GM12864 (cell line): ENCODE data around the gene SERPINA9.

Source experiments
- DNase-seq: peaks from one replicate; pipeline ENCODE4 v3.0.0-alpha.2; 2011; ENCODE audit warnings: low read depth
- H3K4me3 ChIP-seq: 2 replicates; pipeline ENCODE4 v1.5.1; 2011; ENCODE audit warnings: mild to moderate bottlenecking, low read depth, low read length, control low read depth
- TF ChIP-seq, protein P1 (sequence below): IDR thresholded peaks from 2 replicates; pipeline ENCODE4 v1.5.1; 2011; ENCODE audit warnings: low read depth, mild to moderate bottlenecking, moderate library complexity, low read length, control low read depth, inconsistent platforms; ENCODE audit errors: missing control alignments

The SERPINA9 gene

DNA sequence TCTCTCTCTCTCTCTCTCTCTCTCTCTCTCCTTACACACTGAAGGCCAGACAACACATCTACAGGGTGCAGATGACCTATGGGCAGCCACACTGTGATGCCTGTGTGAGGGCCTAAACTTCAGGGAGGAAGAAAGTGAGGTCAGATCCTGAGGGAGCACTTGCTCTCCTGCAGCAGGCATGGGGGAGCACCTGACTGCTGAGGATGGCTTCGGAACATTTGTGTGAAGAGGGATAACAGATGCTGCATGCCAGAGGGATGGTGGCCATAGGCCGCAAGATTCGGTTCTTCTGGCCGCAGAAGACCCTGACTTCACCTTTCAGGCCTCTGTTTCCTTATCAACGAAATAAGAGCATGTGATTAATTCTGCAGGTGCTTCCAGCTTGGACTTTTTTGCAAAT is 11.7 kb downstream of the SERPINA9 start:
- TF ChIP-seq, protein P1, sequence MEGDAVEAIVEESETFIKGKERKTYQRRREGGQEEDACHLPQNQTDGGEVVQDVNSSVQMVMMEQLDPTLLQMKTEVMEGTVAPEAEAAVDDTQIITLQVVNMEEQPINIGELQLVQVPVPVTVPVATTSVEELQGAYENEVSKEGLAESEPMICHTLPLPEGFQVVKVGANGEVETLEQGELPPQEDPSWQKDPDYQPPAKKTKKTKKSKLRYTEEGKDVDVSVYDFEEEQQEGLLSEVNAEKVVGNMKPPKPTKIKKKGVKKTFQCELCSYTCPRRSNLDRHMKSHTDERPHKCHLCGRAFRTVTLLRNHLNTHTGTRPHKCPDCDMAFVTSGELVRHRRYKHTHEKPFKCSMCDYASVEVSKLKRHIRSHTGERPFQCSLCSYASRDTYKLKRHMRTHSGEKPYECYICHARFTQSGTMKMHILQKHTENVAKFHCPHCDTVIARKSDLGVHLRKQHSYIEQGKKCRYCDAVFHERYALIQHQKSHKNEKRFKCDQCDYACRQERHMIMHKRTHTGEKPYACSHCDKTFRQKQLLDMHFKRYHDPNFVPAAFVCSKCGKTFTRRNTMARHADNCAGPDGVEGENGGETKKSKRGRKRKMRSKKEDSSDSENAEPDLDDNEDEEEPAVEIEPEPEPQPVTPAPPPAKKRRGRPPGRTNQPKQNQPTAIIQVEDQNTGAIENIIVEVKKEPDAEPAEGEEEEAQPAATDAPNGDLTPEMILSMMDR: no peak
- H3K4me3 ChIP-seq: no peak overlapping the region
- no peak for DNase-seq

DNA sequence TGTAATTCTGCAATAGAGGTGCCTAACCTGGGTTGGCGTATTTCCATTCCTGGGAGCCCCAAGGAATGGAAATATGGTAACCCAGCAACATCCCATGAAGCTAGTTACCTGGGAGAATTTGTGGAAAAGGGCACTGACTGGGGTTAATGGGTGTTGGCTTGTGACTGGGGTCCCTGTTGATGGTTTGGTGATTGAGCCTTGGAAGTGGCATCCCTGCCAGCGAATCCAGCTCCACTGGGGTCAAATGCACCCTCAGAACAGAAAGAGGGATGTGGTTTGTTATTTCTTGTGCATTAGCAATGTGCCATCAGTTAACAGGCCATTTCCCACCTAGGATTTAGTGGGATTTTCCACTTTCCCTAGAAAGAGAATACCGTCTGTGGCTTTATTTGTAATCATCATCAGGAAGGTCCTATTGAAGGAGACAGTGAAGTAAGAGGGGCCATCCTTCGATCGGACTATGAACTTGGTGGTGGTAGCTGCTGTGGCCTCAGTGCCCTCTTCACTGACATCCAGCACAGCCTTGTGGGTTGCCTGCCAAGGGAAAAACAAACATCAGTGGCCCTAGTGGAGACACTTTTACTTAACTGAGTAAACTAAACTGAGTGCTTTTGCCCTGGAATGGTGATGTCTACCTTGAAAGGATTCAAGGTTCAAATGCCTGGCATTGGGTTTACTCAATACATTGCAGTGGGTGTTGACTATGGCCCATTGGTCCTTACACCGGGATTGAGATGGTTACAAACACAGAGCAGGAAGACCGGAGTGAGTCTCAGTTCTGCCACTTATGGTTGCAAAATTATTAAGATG is 13.0 kb downstream of the SERPINA9 start:
- H3K4me3 ChIP-seq: no peak overlapping the region
- TF ChIP-seq, protein P1: no peak
- no peak for DNase-seq

DNA sequence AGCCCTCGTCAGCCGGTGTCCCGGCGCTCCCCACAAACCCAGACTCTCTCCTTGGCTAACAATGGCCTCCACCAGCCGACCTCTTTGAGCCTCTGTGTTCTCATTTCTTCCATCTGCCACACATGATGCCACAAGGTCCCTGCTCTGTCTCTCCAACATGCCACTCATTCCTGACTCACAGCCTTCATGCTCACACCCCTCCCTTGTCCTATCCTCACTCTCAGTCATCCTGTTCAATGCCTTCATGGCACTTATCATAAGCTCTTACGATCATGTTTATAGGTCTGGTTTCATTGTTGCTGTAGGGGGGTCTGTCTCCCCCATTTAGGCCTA is 13.8 kb downstream of the SERPINA9 start:
- no peak overlapping the region for H3K4me3 ChIP-seq
- DNase-seq: no peak
- TF ChIP-seq, protein P1: no peak

DNA sequence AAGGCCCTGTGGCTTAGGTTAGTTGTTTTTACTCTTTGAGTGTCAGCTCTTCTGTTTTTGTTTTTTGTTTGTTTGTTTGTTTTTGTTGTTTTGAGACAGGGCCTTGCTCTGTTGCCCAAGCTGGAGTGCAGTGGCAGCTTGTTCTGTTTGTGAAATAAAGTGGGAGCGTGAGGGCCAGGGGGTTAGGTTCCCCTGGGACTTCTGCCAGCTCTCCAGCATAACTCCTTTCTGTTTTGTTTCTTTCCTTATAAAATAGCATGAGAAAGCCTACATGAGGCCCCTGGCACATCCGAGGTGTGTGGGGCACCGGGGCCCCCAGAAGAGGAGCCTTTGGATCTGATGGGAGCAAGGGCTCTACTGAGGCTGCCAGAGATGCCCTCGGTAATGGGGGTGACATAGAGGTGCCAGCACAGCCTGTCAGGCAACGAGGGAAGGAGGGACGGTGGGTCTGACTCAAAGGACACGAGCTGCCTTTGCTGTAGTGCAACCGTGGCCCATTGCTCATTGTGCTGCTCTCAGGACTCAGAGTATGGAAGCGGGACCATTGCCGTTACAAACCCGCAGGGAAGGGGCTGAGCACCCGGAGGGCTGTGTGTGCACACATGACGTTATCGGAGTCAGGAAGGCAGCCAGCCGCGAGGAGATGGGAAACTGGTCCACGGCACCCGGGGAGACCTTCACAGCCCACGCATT is 14.3 kb downstream of the SERPINA9 start:
- TF ChIP-seq, protein P1: no peak
- H3K4me3 ChIP-seq: no peak overlapping the region
- DNase-seq: no peak

DNA sequence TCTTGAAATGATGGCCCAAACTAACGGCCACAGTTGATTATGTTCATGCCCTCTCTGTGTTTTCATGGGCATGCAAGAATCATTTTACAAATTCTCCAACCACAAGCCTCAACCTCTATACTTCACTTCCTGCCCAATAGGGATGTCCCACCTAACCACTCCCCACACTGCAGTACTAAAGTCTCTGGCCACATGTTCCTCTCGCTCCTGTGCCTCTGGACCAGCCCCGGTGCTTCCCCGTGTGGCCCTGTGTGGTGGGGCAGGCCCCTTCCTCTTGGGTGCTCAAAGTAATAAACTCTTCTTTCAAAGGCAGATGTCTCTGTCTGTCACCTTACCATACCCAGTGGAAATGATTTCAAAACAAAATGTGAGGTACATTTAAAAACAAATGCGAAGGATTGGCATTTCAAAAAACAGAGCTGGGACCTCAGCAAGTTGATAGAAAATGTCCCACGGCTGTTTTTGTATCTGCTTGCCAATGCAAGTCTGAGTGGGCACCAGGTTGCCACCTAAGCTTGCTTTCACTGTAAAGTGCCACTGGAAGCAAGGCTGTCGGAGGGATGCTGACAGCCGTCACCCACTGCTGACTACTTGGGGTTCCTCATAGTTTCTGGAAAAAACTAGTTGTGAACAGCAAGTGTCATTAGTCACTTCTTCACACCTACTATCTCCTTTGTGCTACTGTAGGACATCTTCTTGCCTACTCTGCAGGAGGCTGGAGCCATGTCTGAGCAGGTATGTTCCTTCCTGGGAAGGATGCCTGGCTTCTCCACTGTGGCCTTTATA is 15.2 kb downstream of the SERPINA9 start:
- TF ChIP-seq, protein P1: no peak
- DNase-seq: no peak
- H3K4me3 ChIP-seq: no peak overlapping the region

DNA sequence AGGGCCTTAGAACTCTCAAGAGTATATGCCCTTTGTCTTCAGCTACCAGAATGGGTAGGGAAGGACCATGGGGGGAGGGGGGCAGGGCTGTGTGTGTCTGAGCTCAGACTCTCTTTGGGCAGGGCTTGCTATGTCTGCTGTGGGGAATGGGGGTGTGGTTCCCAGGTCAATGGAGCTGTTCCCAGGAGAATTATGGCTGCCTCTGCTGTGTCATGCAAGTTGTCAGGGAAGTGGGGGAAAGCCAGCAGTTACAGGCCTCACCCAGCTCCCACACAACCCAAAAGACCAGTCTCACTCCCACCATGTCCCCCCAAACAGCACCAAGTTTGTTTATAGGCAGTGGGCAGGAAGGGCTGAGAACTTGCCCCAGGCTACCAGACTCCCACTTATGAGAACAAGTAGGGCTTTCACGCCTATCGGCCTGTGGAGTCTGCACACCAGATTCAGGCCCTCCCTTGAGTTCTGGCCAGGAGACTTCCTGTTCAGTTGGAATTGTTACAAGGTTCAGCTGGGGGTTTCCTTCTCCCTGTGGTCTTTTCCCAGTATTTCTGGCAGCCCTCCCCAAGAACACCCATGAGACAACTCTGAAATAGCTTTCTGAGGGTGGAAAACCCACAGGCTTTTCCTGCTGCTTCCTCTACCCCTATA is 17.3 kb downstream of the SERPINA9 start:
- TF ChIP-seq, protein P1: no peak
- H3K4me3 ChIP-seq: no peak overlapping the region
- no peak for DNase-seq
